Effector memory CD4-positive, alpha-beta T cell (primary cell): Measurements from ENCODE around the gene ALDH2.

Source experiments
- DNase-seq, 3 donors: peaks; one replicate each; pipeline ENCODE4 v3.0.0-alpha.2; 2020
- H3K27ac ChIP-seq: 2 replicates; pipeline ENCODE4 v1.7.0; 2013; ENCODE audit warnings: mild to moderate bottlenecking, low read length, moderate library complexity; ENCODE audit not compliant: insufficient read depth, poor library complexity, severe bottlenecking
- H3K27me3 ChIP-seq: replicated peaks from 2 replicates; pipeline ENCODE4 v1.7.0; 2013; ENCODE audit warnings: mild to moderate bottlenecking, low read length; ENCODE audit not compliant: insufficient read depth, control insufficient read depth, poor library complexity, severe bottlenecking
- H3K36me3 ChIP-seq: 2 replicates; pipeline ENCODE4 v1.7.0; 2013; ENCODE audit warnings: mild to moderate bottlenecking, low read length, moderate library complexity; ENCODE audit not compliant: control insufficient read depth, insufficient read depth
- H3K4me1 ChIP-seq: 2 replicates; pipeline ENCODE4 v1.7.0; 2013; ENCODE audit warnings: low read length, mild to moderate bottlenecking; ENCODE audit not compliant: control insufficient read depth, insufficient read depth, poor library complexity, severe bottlenecking
- H3K4me3 ChIP-seq: 2 replicates; pipeline ENCODE4 v1.7.0; 2013; ENCODE audit warnings: low read length, low read depth, mild to moderate bottlenecking; ENCODE audit not compliant: insufficient read depth, poor library complexity, severe bottlenecking
- H3K9me3 ChIP-seq: 2 replicates; pipeline ENCODE4 v1.7.0; 2013; ENCODE audit warnings: mild to moderate bottlenecking, low read length, moderate library complexity; ENCODE audit not compliant: control insufficient read depth

The ALDH2 gene

GRCh38 chr12:111773801-111774551, 7.2 kb downstream of the ALDH2 start:
- Histone ChIP-seq H3K27me3 (no peaks in the 10 kb centered on the region), H3K36me3 (no peaks in the 10 kb centered on the region), H3K4me3 (no peak overlapping the region), H3K9me3 (no peaks in the 10 kb centered on the region), H3K4me1 (no peaks in the 10 kb centered on the region), H3K27ac (no peak overlapping the region)
- DNase-seq, result no peak

- H3K27ac ChIP-seq, result no peak overlapping the region
- no peak for DNase-seq
These were observed 8.8 kb downstream of the ALDH2 start for GRCh38 chr12:111775205-111776193.

GRCh38 chr12:111776836-111777344, 10.2 kb downstream of the ALDH2 start:
- H3K4me1 ChIP-seq, result no peaks in the 10 kb centered on the region
- no peaks in the 10 kb centered on the region for H3K27me3 ChIP-seq
- H3K9me3 ChIP-seq, result no peaks in the 10 kb centered on the region
- H3K36me3 ChIP-seq, result no peaks in the 10 kb centered on the region
- DNase-seq, result no peak
- H3K27ac ChIP-seq, result no peak overlapping the region
- no peak overlapping the region for H3K4me3 ChIP-seq

More at GRCh38 chr12:111775205-111776193, 8.8 kb downstream of the ALDH2 start:
- no peaks in the 10 kb centered on the region for H3K36me3 ChIP-seq
- H3K4me1 ChIP-seq, result no peaks in the 10 kb centered on the region
- no peaks in the 10 kb centered on the region for H3K27me3 ChIP-seq
- no peak overlapping the region for H3K4me3 ChIP-seq
- H3K9me3 ChIP-seq, result no peaks in the 10 kb centered on the region

GRCh38 chr12:111777345-111778045, 10.8 kb downstream of the ALDH2 start:
- Histone ChIP-seq H3K27ac (no peak overlapping the region), H3K4me3 (no peak overlapping the region), H3K36me3 (no peaks in the 10 kb centered on the region), H3K27me3 (no peaks in the 10 kb centered on the region), H3K4me1 (no peaks in the 10 kb centered on the region), H3K9me3 (no peaks in the 10 kb centered on the region)
- no peak for DNase-seq

- Histone ChIP-seq H3K4me1 (no peaks in the 10 kb centered on the region), H3K27ac (no peak overlapping the region)
These were observed 13.4 kb downstream of the ALDH2 start for GRCh38 chr12:111780166-111780565.

GRCh38 chr12:111780615-111781014, 13.9 kb downstream of the ALDH2 start:
- H3K27ac ChIP-seq, result no peak overlapping the region
- no peaks in the 10 kb centered on the region for H3K36me3 ChIP-seq

More at GRCh38 chr12:111780166-111780565, 13.4 kb downstream of the ALDH2 start:
- no peaks in the 10 kb centered on the region for H3K36me3 ChIP-seq
- no peaks in the 10 kb centered on the region for H3K9me3 ChIP-seq
- DNase-seq, result no peak
- no peaks in the 10 kb centered on the region for H3K27me3 ChIP-seq
- no peak overlapping the region for H3K4me3 ChIP-seq

GRCh38 chr12:111781085-111781658, 14.4 kb downstream of the ALDH2 start:
- Histone ChIP-seq H3K27me3 (no peaks in the 10 kb centered on the region), H3K9me3 (no peaks in the 10 kb centered on the region), H3K36me3 (no peaks in the 10 kb centered on the region), H3K4me1 (no peaks in the 10 kb centered on the region), H3K27ac (no peak overlapping the region), H3K4me3 (no peak overlapping the region)
- DNase-seq, result no peak

More at GRCh38 chr12:111780615-111781014, 13.9 kb downstream of the ALDH2 start:
- Histone ChIP-seq H3K9me3 (no peaks in the 10 kb centered on the region), H3K27me3 (no peaks in the 10 kb centered on the region), H3K4me1 (no peaks in the 10 kb centered on the region), H3K4me3 (no peak overlapping the region)
- DNase-seq, result no peak

- no peak for DNase-seq
- Histone ChIP-seq H3K4me3 (no peak overlapping the region), H3K4me1 (no peaks in the 10 kb centered on the region), H3K27ac (no peak overlapping the region), H3K36me3 (no peaks in the 10 kb centered on the region), H3K27me3 (no peaks in the 10 kb centered on the region), H3K9me3 (no peaks in the 10 kb centered on the region)
These were observed 16.3 kb downstream of the ALDH2 start for GRCh38 chr12:111783046-111783445.

- Histone ChIP-seq H3K4me1 (no peaks in the 10 kb centered on the region), H3K36me3 (no peaks in the 10 kb centered on the region), H3K4me3 (no peak overlapping the region), H3K27me3 (no peaks in the 10 kb centered on the region), H3K9me3 (no peaks in the 10 kb centered on the region), H3K27ac (no peak overlapping the region)
- no peak for DNase-seq
These were observed 18.2 kb downstream of the ALDH2 start for GRCh38 chr12:111784953-111785352.
